ENCODE results near the gene SOWAHB. TPM values are rescaled to one million over a fixed set of nuclear protein-coding genes. Genes with fewer than 3 reads are reported as not detected.

SOWAHB gene
- total RNA-seq, 1 donor from 2014 or later = not detected

GRCh38 chr4:76858319-76858718 lies 39.6 kb downstream of the SOWAHB start:
- no peak overlapping the region for H3K4me3 Mint-ChIP-seq (ENCODE audit: low read depth)
- intact Hi-C loops (cut with micrococcal nuclease) = no loop called here
- no peaks in the 10 kb centered on the region for H3K4me1 Mint-ChIP-seq (ENCODE audit: low read depth)
- no peak overlapping the region for H3K27ac Mint-ChIP-seq
- no peak for DNase-seq (ENCODE audit: low spot score)
- no peaks in the 10 kb centered on the region for H3K9me3 Mint-ChIP-seq
- H3K27me3 Mint-ChIP-seq (ENCODE audit: low read depth) = peaks cover 6% of the 10 kb centered on the region
- no peaks in the 10 kb centered on the region for H3K36me3 Mint-ChIP-seq (ENCODE audit: low read depth)

DNA sequence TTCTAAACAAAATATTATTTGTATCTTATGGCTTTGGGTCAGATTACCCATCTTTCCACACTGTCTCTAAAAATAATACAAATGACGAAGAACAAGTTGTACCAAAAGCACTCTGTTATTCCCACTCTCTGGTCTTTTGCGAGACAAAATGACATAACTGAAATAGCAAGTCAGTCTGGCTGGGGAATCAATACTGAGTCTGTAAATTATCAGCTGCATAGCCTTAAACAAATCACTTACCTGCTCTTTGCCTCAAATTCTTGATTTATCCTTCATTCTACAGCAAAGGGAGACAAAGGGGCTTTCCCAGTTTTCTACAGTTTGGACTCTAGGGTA lies 40.9 kb downstream of the SOWAHB start:
- H3K27ac Mint-ChIP-seq = no peak overlapping the region
- no peaks in the 10 kb centered on the region for H3K4me1 Mint-ChIP-seq (ENCODE audit: low read depth)
- H3K36me3 Mint-ChIP-seq (ENCODE audit: low read depth) = no peaks in the 10 kb centered on the region
- no peaks in the 10 kb centered on the region for H3K9me3 Mint-ChIP-seq
- peaks cover 6% of the 10 kb centered on the region for H3K27me3 Mint-ChIP-seq (ENCODE audit: low read depth)
- intact Hi-C loops (cut with micrococcal nuclease) = no loop called here
- DNase-seq (ENCODE audit: low spot score) = no peak
- no peak overlapping the region for H3K4me3 Mint-ChIP-seq (ENCODE audit: low read depth)

GRCh38 chr4:76856243-76857073 lies 41.5 kb downstream of the SOWAHB start:
- intact Hi-C loops (cut with micrococcal nuclease) = no loop called here
- H3K9me3 Mint-ChIP-seq = no peaks in the 10 kb centered on the region
- peaks cover 6% of the 10 kb centered on the region for H3K27me3 Mint-ChIP-seq (ENCODE audit: low read depth)
- no peaks in the 10 kb centered on the region for H3K4me1 Mint-ChIP-seq (ENCODE audit: low read depth)
- H3K4me3 Mint-ChIP-seq (ENCODE audit: low read depth) = no peak overlapping the region
- H3K27ac Mint-ChIP-seq = no peak overlapping the region
- DNase-seq (ENCODE audit: low spot score) = no peak
- H3K36me3 Mint-ChIP-seq (ENCODE audit: low read depth) = no peaks in the 10 kb centered on the region

DNA sequence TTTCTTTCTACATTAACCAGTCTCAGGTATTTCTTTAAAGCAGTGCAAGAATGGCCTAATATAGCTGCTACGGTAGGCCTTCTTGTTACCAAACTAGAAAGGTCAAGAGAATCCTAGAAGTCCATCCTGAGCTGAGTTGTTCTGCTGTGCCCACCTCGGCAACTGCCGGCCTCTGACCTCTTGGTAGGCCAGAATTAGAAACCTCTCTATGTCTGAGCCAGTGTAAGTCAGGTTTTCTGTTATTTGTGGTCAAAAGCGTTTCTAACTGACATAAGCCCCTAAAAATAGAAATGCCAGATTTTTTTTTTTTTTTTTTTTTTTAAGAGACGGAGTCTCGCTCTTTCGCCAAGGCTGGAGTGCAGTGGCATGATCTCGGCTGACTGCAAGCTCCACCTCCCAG lies 43.1 kb downstream of the SOWAHB start:
- no peak for DNase-seq (ENCODE audit: low spot score)
- Mint-ChIP-seq H3K36me3 (ENCODE audit: low read depth) (no peaks in the 10 kb centered on the region), H3K4me3 (ENCODE audit: low read depth) (no peak overlapping the region), H3K27me3 (ENCODE audit: low read depth) (peaks cover 5% of the 10 kb centered on the region), H3K27ac (no peak overlapping the region), H3K9me3 (no peaks in the 10 kb centered on the region), H3K4me1 (ENCODE audit: low read depth) (no peaks in the 10 kb centered on the region)
- intact Hi-C loops (cut with micrococcal nuclease) = no loop called here

- H3K9me3 Mint-ChIP-seq = no peaks in the 10 kb centered on the region
- H3K4me3 Mint-ChIP-seq (ENCODE audit: low read depth) = no peak overlapping the region
- no peaks in the 10 kb centered on the region for H3K4me1 Mint-ChIP-seq (ENCODE audit: low read depth)
- DNase-seq (ENCODE audit: low spot score) = no peak
- no peak overlapping the region for H3K27ac Mint-ChIP-seq
- no peaks in the 10 kb centered on the region for H3K36me3 Mint-ChIP-seq (ENCODE audit: low read depth)
- peaks cover 1% of the 10 kb centered on the region for H3K27me3 Mint-ChIP-seq (ENCODE audit: low read depth)
- intact Hi-C loops (cut with micrococcal nuclease) = no loop called here
Observed at GRCh38 chr4:76851375-76851774, 46.6 kb downstream of the SOWAHB start.

DNA sequence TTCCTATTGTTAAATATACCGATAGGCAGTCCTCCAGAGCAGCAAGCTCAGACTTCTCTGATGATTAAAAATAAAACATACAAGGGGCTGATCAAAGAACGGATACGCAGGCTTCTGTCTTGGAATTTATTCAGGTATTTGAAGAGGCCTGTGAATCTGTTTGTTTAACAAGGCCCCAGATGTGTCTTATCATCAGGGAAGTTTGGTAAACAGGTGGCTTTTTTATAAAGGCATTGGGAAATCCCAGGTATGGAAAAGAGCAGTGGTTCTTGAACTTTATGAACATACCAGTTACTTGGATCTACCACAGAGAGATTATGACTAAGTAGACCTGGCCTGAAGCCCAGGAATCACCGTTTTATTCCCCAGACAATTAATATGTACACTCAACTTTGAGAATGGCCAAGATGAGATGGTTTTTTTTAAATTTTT lies 47.9 kb downstream of the SOWAHB start:
- H3K4me1 Mint-ChIP-seq (ENCODE audit: low read depth) = no peaks in the 10 kb centered on the region
- no peak overlapping the region for H3K4me3 Mint-ChIP-seq (ENCODE audit: low read depth)
- H3K27ac Mint-ChIP-seq = no peak overlapping the region
- peaks cover 2% of the 10 kb centered on the region for H3K27me3 Mint-ChIP-seq (ENCODE audit: low read depth)
- intact Hi-C loops (cut with micrococcal nuclease) = no loop called here
- no peak for DNase-seq (ENCODE audit: low spot score)
- no peaks in the 10 kb centered on the region for H3K36me3 Mint-ChIP-seq (ENCODE audit: low read depth)
- H3K9me3 Mint-ChIP-seq = no peaks in the 10 kb centered on the region

Other genes with a start within 250 kb of the SOWAHB start
- gene SEPTIN11, start 51.6 kb upstream of the SOWAHB start, total RNA-seq = 7.9 and 9.2 TPM in 2 replicates
- 321 and 330 TPM in 2 replicates for gene CCNI, start 177.8 kb upstream of the SOWAHB start, total RNA-seq